ENCODE measurements around the gene KATNBL1. TPM values are rescaled to one million over a fixed set of nuclear protein-coding genes. Genes with fewer than 3 reads are reported as not detected.

The KATNBL1 gene, protein sequence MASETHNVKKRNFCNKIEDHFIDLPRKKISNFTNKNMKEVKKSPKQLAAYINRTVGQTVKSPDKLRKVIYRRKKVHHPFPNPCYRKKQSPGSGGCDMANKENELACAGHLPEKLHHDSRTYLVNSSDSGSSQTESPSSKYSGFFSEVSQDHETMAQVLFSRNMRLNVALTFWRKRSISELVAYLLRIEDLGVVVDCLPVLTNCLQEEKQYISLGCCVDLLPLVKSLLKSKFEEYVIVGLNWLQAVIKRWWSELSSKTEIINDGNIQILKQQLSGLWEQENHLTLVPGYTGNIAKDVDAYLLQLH
- 10 to 100 TPM; 43.7 to 67.6 (median 61.0) TPM for total RNA-seq

DNA sequence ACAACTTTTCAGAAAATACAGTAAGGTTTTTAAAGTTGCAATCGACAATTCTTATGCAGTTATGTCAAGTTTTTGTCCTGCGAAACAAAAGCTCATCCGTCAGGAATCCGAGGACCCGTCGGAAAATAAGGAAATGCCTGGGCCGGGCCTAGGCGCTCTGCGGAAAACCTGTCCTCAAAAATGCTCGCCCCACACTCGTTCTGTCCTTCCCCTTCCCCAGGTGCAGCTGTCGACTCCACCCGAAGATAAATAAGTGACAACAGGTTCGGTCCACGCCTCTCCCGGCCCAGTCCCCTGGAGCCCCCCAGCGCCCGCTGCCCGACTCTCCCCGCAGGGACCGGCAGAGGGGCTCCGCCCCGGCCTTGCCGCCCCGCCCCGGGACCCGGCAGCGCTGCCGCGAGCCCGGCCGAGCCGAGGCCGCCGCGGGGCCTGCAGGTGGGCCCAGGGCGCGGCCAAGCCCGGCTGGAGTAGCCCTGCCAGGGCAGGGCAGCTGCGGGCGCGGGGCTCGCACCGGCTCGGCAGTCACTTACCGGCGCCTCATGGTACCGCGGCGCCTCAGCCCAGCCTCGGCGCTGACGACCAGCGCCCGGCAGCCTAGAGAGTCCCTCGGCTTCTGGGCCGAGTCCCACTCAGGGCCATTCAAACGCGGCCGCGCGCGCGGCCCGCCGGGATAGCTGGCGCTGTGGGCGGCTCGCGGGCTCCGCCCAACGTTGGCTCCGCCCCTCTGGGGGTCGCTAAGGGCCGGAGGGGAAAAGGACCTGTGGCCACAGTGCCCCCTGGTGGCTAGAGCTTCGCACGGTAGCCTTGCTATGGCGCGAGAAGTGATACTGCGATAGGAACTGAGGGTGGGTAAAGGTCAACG is at the start of gene KATNBL1:
Gene KATNBL1, minus strand, starts transcription at position 676 of the 862 bp plus-strand sequence. CDS start 46,420 bp downstream, outside the sequence.
- Histone ChIP-seq H3K27ac (peak within 1 kb of the TSS; percentile 80 to 93), H3K4me1 (no peaks in the 10 kb centered on the region), H3K9me3 (no peaks in the 10 kb centered on the region), H3K36me3 (no peaks in the 10 kb centered on the region), H3K4me3 (peak within 1 kb of the TSS; percentile 64 to 74 (median 66)), H3K27me3 (no peaks in the 10 kb centered on the region)
- intact Hi-C loops (cut with DNase I; ENCODE audit: low total_unique reads), result no loop called here
- DNase-seq (ENCODE audit: low spot score in 2 of 2), result peak; percentile 90 to 94
- TF ChIP-seq, protein P1, sequence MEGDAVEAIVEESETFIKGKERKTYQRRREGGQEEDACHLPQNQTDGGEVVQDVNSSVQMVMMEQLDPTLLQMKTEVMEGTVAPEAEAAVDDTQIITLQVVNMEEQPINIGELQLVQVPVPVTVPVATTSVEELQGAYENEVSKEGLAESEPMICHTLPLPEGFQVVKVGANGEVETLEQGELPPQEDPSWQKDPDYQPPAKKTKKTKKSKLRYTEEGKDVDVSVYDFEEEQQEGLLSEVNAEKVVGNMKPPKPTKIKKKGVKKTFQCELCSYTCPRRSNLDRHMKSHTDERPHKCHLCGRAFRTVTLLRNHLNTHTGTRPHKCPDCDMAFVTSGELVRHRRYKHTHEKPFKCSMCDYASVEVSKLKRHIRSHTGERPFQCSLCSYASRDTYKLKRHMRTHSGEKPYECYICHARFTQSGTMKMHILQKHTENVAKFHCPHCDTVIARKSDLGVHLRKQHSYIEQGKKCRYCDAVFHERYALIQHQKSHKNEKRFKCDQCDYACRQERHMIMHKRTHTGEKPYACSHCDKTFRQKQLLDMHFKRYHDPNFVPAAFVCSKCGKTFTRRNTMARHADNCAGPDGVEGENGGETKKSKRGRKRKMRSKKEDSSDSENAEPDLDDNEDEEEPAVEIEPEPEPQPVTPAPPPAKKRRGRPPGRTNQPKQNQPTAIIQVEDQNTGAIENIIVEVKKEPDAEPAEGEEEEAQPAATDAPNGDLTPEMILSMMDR (IDR thresholded peaks at IDR 0.05), result peak; percentile 86 to 93 (median 92)
- TF ChIP-seq POLR2A (IDR thresholded peaks at IDR 0.05) (peak; percentile 42), POLR2AphosphoS5 (IDR thresholded peaks at IDR 0.05) (peak; percentile 37 to 64 (median 54))

DNA sequence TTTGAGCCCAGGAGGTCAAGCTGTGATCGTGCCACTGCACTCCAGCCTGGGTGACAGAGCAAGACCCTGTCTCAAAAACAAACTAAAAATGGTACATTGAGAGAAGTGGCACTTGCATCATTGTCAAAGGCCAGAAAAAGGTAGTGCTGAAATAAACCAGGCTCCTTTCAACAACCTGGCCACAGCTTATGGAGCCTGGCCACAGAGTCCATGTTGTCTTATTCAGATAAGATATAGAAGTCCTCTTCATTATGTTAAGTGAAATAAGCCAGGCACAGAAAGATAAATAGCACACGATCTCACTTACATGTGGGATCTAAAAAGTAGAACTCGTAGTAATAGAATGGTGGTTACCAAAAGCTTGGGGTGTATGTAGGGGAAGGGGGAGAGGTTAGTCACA is 49.7 kb upstream of the KATNBL1 start:
- Histone ChIP-seq H3K27ac (no peak overlapping the region), H3K4me1 (no peaks in the 10 kb centered on the region), H3K36me3 (no peaks in the 10 kb centered on the region), H3K9me3 (no peaks in the 10 kb centered on the region), H3K27me3 (no peaks in the 10 kb centered on the region), H3K4me3 (no peak overlapping the region)
- no peak for TF ChIP-seq POLR2A (IDR thresholded peaks at IDR 0.05)
- no peak for TF ChIP-seq POLR2AphosphoS5 (IDR thresholded peaks at IDR 0.05)
- TF ChIP-seq, protein P1 (IDR thresholded peaks at IDR 0.05), result no peak
- DNase-seq (ENCODE audit: low spot score in 2 of 2), result no peak
- intact Hi-C loops (cut with DNase I; ENCODE audit: low total_unique reads), result no loop called here

DNA sequence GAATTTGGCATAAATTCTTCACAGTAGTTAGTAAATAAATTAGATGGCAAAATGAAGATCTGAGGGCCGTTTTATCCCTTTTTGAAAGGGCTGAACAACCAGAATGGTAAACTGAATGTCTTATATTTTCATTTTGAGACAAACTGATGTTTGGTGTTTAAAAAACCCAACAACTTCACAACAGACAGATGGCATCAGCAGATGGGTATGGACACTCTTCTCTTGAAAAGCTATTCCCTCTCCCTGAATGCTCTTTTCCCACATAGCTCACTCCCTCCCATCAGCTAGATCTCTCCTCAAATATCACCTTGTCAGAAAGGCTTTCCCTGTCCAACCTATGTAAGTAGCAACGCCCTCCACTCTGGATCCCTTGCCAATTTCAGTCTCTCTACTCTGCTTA is 48.3 kb upstream of the KATNBL1 start:
- Histone ChIP-seq H3K9me3 (no peaks in the 10 kb centered on the region), H3K27ac (no peak overlapping the region), H3K27me3 (no peaks in the 10 kb centered on the region), H3K4me3 (no peak overlapping the region), H3K4me1 (no peaks in the 10 kb centered on the region), H3K36me3 (no peaks in the 10 kb centered on the region)
- intact Hi-C loops (cut with DNase I; ENCODE audit: low total_unique reads), result no loop called here
- DNase-seq (ENCODE audit: low spot score in 2 of 2), result no peak
- TF ChIP-seq POLR2A (IDR thresholded peaks at IDR 0.05), result no peak
- TF ChIP-seq, protein P1 (IDR thresholded peaks at IDR 0.05), result no peak
- no peak for TF ChIP-seq POLR2AphosphoS5 (IDR thresholded peaks at IDR 0.05)

DNA sequence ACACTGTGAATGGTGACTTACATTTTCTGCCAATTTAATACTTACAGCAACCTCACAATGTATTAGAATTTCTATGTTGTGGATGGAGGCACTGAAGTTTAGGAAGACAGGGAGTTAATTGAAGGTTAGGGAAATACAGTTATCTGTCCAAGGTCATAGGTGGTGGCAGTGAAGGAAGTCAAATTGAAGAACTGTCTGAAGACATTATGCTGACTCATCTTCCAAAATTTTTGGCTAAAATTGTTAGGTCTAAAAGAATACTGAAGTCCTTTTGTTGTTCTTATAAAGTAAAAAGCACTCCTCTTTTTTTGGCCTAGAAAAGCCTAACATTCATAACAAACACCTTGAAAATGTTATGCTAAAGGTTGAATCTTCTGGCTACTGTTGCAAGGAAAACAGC is 42.6 kb upstream of the KATNBL1 start:
- DNase-seq (ENCODE audit: low spot score in 2 of 2), result no peak
- intact Hi-C loops (cut with DNase I; ENCODE audit: low total_unique reads), result no loop called here
- H3K36me3 ChIP-seq, result peaks cover 10% of the 10 kb centered on the region

More for the DNA sequence above, 42.6 kb upstream of the KATNBL1 start:
- TF ChIP-seq POLR2A (IDR thresholded peaks at IDR 0.05), result no peak
- TF ChIP-seq, protein P1 (IDR thresholded peaks at IDR 0.05), result no peak
- no peak for TF ChIP-seq POLR2AphosphoS5 (IDR thresholded peaks at IDR 0.05)
- Histone ChIP-seq H3K27ac (no peak overlapping the region), H3K27me3 (no peaks in the 10 kb centered on the region), H3K4me1 (no peaks in the 10 kb centered on the region), H3K9me3 (no peaks in the 10 kb centered on the region), H3K4me3 (no peak overlapping the region)
